ENCODE data around the gene MAD2L1BP. TPM values are rescaled to one million over a fixed set of nuclear protein-coding genes. Genes with fewer than 3 reads are reported as not detected.

MAD2L1BP gene
- total and polyA plus RNA-seq, 2 of the 13 experiments (the other 11 are each of a cell fraction or from before 2014, with no cell fraction given), result 54.2 to 55.5 TPM

GRCh38 chr6:43628393-43629103 lies 7.1 kb upstream of the MAD2L1BP start (continued):
- TF ChIP-seq, protein P1, sequence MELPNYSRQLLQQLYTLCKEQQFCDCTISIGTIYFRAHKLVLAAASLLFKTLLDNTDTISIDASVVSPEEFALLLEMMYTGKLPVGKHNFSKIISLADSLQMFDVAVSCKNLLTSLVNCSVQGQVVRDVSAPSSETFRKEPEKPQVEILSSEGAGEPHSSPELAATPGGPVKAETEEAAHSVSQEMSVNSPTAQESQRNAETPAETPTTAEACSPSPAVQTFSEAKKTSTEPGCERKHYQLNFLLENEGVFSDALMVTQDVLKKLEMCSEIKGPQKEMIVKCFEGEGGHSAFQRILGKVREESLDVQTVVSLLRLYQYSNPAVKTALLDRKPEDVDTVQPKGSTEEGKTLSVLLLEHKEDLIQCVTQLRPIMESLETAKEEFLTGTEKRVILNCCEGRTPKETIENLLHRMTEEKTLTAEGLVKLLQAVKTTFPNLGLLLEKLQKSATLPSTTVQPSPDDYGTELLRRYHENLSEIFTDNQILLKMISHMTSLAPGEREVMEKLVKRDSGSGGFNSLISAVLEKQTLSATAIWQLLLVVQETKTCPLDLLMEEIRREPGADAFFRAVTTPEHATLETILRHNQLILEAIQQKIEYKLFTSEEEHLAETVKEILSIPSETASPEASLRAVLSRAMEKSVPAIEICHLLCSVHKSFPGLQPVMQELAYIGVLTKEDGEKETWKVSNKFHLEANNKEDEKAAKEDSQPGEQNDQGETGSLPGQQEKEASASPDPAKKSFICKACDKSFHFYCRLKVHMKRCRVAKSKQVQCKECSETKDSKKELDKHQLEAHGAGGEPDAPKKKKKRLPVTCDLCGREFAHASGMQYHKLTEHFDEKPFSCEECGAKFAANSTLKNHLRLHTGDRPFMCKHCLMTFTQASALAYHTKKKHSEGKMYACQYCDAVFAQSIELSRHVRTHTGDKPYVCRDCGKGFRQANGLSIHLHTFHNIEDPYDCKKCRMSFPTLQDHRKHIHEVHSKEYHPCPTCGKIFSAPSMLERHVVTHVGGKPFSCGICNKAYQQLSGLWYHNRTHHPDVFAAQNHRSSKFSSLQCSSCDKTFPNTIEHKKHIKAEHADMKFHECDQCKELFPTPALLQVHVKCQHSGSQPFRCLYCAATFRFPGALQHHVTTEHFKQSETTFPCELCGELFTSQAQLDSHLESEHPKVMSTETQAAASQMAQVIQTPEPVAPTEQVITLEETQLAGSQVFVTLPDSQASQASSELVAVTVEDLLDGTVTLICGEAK (IDR thresholded peaks at IDR 0.05), result no peak
- TF ChIP-seq, protein P1 (CRISPR knock-in tag; IDR thresholded peaks at IDR 0.05), result 0 out of 2 replicates have a peak, but pooled peaks have one; percentile 19
- TF ChIP-seq ZNF572 (CRISPR knock-in tag; IDR thresholded peaks at IDR 0.05) (peak; percentile 75; the same call in 1 of the 2 replicates), SATB2 (CRISPR knock-in tag; IDR thresholded peaks at IDR 0.05) (no peak), YY1 (IDR thresholded peaks at IDR 0.05; ENCODE audit: insufficient read depth, insufficient replicate concordance, low read depth, low read length) (no peak), ZNF761 (CRISPR knock-in tag; conservative IDR thresholded peaks at IDR 0.05) (no peak; the same call in 1 of the 2 replicates), RFX5 (IDR thresholded peaks at IDR 0.05; ENCODE audit: low read depth, low read length) (no peak), SALL1 (CRISPR knock-in tag; IDR thresholded peaks at IDR 0.05) (no peak; the same call in 1 of the 2 replicates), ZFX (CRISPR knock-in tag; IDR thresholded peaks at IDR 0.05; ENCODE audit: low read depth) (no peak), YEATS2 (CRISPR knock-in tag; IDR thresholded peaks at IDR 0.05; ENCODE audit: borderline replicate concordance) (no peak), KMT2B (CRISPR knock-in tag; IDR thresholded peaks at IDR 0.05) (no peak), E2F2 (CRISPR knock-in tag; IDR thresholded peaks at IDR 0.05; ENCODE audit: borderline replicate concordance) (no peak)
- TF ChIP-seq, protein P2, sequence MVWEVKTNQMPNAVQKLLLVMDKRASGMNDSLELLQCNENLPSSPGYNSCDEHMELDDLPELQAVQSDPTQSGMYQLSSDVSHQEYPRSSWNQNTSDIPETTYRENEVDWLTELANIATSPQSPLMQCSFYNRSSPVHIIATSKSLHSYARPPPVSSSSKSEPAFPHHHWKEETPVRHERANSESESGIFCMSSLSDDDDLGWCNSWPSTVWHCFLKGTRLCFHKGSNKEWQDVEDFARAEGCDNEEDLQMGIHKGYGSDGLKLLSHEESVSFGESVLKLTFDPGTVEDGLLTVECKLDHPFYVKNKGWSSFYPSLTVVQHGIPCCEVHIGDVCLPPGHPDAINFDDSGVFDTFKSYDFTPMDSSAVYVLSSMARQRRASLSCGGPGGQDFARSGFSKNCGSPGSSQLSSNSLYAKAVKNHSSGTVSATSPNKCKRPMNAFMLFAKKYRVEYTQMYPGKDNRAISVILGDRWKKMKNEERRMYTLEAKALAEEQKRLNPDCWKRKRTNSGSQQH (CRISPR knock-in tag; IDR thresholded peaks at IDR 0.05; ENCODE audit: low read depth), result no peak
